ENCODE data around the gene NALCN.

The NALCN gene

DNA sequence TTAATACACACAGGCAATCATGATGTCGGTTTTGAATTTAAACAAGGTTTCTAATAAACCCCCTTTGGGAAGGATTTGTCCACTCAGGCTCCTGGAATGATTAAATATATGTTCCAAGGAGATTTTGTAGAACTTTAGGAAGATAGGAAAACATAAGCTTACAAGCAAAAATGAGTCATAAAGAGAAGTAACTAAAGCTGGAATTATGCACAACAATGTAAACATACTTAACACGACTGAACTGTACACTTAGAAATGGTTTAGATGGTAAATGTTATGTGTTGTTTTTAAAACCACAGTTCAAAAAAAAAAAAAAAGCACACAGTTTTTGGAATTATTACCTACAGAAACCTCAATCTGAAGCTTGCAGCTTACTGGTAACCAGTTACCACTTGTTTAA lies 304.4 kb downstream of the NALCN start:
- DNase-seq = no peak

DNA sequence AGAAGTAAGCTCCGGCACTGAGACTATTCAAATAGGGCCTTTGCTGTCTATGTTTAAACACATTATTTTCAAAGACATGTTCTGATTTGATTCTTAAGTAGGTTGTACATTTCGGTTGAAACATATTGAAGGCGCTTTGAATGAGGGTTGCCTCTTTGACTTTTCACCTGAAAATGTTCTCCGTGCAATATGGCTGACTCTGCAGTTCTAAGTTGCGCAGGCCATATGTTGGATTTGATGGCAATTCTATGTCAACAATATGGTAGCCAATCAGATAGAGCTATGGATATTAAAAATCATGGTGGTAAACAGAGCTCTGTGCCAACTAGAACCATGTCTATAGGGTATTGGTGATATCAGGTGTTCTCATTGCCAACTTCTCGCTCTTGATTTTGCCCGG lies 307.3 kb downstream of the NALCN start:
- no peak for DNase-seq

DNA sequence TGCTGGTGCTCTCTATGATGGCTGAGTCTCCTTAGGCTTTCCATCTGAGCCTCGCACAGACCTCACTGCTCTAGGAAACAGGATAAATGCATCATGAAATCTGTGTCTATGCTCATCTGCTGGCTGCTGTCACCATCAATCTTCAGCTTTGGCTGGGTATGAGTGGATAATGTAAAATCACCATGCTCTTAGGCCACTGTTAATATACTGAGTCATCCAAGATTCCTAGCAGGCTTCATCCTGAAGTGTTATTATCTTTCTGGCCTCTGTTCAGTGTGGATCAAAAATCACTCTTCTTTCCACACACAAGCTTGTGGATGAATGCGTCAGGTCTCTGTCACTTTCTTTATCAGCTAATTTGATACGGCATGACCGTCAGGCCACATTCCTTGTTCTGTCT lies 317.4 kb downstream of the NALCN start:
- DNase-seq = no peak

DNA sequence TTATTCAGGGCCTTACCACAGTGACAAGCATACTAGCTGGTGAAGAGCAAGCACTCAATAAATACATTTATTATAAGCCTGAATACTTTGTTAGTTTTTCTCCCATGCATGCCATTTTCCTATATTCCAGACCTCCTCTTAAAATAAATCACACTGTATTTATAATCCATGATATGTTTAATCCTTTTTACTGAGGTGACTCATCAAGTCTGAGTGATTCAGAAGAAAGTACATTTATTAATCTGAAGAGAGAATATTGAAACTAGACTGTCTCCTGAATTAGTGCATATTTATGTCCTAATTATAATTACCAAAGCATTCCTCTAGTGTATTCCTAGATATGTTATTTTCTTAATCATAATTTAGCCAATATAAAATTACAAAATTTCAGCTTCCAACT lies 323.3 kb downstream of the NALCN start:
- DNase-seq = no peak

DNA sequence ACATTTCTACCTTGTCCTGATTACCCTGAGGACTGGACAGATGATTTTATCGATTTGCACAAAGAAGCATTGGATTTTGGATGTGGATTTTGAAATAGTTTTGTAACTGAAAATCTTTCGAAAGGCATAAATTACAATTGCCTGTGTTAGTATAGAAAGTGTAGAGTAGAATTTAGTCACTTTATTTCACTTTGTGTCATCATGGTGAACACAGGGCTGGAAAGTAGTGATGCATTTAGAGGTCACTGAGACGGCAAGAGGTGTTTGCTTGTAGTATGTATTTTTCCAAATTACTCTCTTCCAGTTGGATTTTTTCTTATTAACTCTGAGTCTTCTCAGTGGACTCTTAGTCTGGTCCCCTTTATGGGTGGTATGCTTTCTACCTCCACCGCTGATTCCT lies 326.0 kb downstream of the NALCN start:
- DNase-seq = no peak

DNA sequence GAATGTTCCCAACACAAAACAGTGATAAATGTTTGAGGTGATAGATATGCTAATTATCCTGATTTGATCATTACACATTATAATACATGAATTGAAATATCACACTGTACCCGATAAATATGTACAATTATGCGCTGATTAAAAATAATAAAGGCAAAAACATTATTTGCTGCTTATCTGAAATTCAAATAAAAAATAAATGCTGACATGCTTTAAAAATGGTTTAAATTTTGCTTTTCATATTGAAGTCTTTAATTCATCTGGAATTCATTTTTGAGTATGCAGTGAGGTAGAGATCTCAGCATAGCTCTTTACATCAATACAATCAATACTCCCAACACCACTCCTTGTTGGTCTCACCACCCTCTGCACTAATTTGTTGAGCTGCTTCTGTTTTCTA lies 330.8 kb downstream of the NALCN start:
- DNase-seq = no peak

DNA sequence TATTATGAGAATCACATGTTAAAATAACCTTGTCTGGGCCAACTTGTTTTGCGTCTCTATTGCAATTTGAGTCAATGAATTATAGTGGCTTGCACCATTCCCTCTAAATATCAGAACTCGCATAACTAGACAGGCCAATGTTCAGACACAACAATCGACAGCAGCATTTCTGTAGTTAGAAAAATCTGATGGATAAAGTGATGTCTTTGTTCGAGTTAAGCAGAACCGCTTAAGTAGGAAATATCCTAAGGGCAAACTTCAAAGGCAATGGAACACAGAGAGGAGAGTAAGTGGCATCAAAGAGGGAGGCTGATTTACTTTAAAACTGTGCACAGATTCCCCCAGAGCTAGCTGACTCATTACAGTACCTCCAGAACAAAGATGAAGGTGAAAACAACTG lies 333.9 kb downstream of the NALCN start:
- DNase-seq = no peak

DNA sequence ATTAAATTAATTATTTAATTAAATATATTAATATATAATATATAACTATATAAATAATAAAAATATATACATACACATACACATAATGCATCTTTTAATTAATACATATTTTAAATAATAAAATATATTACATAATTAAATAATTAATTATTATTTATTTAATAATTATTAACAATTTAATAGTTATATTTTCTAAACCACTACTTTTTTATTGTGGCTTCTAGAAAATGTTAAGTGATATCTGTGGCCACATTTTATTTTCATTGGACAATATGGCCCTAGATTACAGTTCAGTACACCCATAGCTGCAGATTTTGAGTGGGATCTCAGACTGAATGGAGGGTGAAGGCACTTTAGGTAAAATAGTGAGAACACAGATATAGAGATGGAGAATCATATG lies 335.7 kb downstream of the NALCN start:
- DNase-seq = no peak

DNA sequence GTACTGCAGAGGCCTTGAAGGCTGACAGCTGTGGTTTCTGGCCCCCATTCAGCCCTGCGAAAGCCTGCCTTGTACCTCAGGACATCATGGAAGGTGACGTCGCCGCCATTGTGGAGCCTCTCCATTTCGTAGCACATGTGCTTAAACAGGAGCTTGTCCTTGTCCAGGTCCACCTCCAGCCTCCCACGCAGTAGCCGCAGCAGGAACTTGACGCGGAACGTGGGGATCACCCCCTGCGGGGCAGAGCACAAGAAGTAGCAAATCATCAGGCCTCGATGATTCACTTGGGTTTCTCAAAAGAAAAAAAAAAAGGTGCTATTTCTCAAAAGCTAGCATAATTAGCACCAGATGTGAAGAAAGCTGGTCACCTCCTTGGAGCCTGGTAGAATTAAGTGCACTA lies 351.0 kb downstream of the NALCN start:
- no peak for DNase-seq

DNA sequence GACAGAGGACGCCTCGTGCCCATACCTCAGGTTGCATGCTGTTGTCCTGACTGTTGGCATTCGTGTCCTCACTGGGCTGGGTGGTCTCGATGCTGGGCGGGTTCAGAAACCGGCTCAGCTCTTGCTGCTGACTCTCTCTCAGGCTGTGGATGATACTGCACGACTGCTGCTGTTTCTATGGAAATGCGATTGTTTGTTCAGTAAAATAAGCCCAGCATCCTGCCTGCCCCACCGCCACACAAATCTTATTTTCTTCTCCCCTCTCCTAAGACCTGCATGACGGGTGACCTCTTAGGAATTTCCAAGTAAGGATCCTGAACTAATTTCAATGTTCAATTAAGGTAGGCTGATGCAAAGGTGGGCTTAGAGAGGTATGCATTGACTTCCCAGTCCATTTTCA lies 356.5 kb downstream of the NALCN start:
- DNase-seq = no peak

DNA sequence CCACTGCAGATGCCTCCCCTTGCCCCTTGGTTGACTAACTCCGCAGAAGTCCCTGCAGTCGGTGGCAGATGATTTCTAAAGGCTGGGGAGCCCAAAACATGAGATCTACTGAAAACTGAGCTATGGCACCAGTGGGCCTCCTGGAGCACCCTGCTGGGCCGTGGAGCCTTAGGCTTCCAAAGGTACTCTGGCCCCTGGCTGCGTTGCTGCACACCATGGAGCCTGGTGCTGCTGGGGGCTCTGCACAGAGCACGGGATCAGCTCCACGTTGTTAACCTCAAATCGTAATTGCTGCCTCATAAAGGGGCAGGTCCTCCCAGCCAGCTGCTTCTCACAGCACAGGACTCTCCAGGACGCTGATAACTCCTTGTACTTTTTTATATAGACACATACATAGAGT lies 357.5 kb downstream of the NALCN start:
- no peak for DNase-seq

DNA sequence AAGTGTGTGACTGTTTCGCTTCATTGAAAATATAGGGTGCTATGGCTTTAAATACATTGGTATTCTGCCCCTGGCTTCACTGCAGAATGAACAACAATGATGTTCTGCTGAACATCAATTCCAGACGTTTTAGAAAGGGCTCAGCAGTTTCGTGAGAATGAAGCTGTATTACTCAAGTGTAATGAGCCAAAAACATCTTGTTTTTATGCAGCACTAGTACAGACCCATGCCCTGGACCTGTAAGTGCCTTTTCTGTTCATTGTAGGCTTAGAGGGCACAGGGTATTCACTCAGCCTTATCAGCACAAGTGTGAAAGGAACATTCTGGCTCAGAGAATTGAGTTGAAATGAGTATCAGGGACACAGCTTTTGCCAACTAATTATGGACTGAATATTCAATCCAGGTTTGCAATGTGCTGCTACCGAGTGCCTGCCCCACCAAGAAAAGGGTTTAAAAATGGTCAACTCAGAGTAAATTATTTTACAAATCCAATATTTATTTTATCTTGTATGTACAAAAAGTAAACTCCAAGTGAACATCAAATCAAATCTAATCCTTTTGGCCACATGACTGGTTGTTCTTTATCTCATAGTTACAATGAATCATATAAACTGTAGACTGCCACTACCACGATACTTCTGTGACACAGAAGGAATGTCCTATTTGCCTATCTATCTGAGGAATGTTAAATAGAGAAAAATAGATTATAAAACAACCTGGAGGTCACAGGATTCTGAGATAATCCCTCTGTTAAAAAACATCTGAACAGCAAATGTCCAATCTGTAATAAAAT lies 362.8 kb downstream of the NALCN start:
- no peak for DNase-seq

DNA sequence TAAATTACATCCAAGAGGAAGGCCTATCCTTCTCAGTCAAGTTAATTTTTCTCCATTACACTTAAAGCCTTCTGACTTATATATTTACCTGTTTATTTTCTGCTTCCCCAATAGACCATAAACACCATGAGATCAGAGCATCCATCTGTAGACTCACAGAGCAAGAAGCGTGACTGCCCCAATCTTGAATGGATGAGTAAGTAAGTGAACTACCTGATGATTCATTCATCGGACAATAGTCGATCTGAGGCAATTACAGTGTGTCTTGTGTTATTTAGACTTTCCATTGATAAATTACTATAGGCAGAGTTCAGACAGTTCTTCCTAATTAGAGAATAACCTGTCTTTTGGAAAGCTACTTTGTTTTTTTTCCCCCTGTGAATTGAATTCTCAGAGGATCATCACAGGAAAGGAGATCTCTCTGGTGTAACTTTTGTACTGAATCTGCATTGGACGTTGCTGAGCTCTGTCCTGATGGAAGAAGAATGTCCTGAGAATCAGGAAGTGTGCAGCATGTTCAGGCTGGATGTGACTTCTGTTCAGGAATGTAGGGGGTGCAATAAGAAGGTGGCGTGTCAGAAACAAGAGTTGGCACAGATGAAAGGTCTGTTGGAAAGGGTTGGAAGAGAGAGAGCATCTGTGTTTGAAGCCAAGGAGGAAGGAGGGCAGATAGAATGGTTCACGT lies 367.0 kb downstream of the NALCN start:
- DNase-seq = no peak

DNA sequence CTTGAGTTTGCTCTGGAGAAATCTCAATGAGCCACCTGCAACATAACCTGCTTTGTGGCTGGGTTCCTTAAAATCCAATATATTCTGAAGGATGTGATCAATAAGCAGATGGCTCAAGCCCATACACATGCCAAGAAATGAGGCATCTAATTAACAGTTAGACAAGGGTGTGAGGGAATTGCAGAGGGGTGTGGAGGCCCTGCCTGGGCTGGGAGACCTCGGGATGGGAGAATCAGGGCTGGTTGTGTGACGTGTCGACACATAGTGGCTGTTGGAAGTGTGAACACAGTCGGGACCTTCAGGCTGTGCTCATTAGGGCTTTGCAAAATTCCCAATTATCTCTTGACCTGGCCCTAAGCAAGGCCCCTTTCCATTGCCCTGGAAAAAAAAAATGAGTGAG lies 379.8 kb downstream of the NALCN start:
- no peak for DNase-seq

DNA sequence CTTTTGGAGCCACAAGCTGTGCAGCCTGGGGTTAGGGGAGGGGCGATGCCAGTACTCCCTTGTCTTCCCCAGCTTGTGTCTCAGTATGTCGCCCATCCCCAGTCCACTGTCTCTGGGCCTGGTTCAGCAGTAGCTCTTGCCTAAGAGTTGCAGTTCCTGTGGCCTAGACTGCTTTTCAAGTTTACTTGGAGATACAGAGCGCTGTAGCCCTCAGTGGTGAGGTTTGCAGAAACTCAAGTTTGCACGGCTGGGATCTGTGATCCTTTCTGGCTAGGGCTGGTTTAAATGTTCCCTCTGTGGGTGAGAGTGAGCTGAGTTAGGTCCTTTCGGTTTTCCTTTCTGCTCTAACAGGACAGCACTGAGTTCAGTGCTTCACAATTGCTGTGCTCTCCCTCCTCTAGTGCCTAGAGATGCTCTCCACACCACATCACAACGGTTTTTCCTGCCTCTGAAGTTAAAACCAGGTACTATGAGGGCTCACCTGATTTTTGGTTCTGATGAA lies 381.1 kb downstream of the NALCN start:
- DNase-seq = no peak

DNA sequence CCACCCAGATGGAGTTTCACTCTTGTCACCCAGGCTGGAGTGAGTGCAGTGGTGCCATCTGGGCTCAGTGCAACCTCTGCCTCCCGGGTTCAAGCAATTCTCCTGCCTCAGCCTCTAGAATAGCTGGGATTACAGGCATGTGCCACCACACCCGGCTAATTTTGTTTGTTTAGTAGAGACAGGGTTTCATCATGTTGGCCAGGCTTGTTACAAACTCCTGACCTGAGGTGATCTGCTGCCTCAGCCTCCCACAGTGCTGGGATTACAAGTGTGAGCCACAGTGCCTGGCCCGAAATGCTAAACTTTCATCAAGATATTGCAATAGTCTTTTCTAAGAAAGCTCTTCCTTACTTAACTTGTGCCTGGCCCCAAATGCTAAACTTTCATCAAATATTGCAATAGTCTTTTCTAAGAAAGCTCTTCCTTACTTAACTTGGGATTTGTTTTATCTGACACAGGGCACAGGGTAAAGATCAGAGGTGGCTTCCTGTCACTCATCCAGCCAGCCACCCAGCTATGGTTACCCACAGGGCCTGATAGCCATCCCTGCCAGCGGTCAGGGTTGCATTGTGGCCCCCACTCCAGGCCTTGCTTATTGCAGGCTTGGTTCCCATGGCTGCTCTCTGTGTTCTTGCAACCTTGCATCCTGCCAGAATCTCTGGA lies 389.4 kb downstream of the NALCN start:
- no peak for DNase-seq

DNA sequence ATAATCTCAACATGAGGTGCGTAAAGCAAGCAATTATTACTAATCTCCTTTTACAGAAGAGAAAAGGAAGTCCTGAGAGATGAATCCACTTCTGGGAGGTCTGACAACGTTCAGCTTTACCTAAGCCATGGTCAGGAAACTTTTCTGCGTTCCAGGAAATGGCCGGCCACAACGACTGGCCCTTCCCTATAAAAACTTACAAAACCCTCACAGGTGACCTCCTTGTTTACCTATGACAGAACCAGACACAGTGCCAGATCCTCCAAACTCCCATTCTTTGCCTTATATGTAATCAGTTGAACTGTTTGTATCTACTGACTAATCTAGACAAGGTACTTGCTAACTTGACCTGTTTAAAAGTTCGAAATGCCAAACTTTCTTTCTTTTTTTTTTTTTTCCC lies 390.0 kb downstream of the NALCN start:
- no peak for DNase-seq

DNA sequence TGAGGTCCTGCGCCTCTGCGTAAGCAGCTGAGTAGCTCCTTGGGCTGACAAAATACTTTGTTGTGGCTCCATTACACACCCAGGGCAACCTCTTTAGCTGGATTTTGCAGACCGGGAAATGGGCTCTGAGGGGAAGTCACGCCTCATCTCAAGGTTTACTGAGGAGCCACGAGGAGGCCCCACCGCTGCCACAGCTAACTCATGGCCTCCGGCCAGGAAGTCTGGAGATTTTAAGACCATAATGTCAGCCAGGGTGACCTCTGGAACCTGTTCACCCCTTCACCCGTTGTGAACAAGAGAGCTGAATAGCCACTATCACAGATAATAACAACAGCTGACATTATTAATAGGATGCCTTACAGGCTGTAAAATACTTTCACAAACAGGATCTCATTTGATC lies 390.4 kb downstream of the NALCN start:
- DNase-seq = no peak

DNA sequence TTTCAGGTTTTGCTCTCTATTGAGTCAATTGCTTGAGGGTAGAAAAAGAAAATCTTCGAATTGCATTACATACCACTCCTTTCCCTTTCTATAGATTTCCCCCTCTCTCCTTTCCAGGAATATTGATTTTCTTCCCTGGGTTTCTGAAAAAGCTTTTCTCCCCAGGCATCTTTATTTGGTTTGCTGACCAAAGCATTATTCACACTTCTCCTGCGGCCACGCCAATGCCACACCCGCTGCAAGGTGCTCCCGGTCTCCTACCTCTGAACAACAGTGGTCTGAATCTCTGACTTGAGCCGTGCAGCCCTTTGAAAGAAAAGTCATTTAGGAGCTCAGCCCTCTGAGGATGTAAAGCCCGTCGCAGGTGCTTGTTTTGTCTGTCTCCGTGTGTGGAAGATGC lies 390.8 kb downstream of the NALCN start:
- no peak for DNase-seq

DNA sequence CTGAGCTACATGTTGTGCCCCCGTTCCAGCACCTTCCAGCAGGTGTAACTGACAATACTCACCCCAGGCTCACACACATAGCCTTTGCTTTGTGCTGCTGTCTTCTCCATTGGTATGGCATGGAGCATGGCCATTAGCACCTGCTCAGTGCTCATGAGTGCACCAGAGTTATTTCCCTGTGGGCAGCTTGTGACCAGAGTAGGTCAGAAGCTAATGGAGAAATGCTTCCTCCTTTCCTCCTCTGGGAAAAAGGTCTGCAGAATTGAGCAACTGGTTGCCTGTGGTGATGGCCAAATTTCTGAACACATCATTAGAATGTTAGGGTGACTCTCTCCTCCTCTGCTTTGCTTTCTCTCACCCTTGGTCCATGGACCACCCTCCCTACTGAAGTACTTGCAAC lies 397.2 kb downstream of the NALCN start:
- no peak for DNase-seq

DNA sequence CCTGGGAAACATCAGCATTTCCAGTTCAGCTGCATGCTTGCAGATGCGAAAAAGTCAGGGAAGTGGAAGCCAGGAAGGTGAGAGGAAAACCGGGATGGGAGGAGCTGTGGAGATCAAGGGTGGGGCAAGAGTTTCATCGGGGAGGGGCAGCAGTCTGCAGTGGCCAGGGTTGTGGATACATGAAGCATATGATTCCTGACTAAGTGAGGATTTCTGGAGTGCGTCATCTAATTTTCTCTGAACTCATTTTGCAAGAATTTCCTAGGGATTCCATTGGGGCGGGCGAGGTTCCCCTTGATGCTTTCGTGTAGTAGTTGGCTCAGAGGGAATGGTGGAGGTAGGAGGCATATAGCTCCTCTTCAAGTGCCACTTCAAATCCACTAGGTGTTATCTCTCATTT lies 397.6 kb downstream of the NALCN start:
- DNase-seq = no peak

DNA sequence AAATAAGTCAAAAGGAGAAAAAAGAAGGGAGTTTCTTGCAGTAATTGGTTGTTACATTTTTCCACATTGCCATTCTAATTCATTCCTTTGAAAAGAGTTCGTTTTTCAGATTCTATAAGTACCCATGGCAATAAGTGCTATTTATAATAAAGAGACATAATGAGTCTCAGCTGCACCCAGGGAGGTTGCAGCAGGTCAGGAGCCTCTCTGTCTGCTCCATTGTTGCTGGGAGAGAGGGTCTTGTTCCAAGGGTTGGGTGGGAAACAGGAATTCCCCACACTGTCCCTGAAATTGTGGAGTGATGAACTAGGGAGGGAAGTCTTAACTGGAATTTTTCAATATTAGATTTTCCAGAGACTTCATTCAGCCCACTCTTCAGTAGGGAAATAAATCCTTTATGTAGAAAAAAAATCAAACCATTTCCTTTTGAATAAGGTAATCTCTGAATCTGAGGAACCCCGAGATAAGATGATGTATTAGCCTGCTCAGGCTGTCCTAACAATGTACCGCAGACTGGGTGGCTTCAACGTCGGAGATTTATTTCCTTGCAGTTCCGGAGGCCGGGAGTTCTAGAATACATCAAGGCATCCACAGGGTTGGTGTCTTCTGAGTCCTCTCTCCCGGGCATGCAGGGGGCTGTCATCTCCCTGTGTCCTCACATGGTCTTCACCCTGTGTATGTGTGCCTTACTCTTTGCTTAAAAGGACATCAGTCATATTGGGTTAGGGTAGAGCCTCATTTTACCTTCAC lies 399.0 kb downstream of the NALCN start:
- no peak for DNase-seq

DNA sequence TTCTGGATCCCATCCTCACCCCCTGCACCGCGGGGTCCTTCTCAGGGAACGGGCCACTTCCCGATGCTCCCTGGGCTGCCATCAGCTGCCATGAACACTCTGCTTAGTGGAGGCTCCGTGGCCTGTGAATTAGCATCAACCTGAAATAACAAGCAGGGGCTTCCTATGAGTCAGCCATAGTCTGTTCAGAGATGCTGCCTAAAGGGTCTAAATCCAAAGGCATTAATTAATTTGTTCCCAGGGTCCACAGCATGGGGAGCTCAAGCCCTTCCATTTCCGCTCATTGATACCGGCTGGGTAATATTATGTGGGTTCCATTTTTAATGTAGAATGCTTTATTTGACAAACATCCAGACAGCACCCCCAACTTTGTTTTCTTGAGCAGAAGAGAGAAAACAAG lies 399.8 kb downstream of the NALCN start:
- DNase-seq = no peak

Data from GF-D8 (cell line).